Measurements from ENCODE around the gene ADGRD2.

The ADGRD2 gene

DNA sequence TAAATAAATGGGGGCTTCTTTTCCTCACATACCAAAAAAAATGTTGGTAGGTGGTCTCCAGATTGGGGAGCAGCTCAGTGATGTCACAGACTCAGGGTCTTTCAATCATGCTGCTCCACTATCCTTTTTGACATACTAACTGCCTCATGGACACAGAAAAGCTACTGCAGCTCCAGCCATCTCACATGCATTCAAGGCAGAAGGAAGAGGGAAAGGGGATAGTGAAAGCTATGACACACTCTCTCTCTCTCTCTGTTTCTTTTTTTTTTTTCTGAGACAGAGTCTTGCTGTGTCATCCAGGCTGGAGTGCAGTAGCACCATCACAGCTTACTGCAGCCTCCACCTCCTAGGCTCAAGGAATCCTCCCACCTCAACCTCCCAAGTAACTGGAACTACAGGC lies 7.9 kb upstream of the ADGRD2 start:
- Histone ChIP-seq H3K79me2 (ENCODE audit: control insufficient read depth, low read length) (no peaks in the 10 kb centered on the region), H3F3A (ENCODE audit: control insufficient read depth, insufficient read depth) (no peaks in the 10 kb centered on the region), H3K36me3 (ENCODE audit: control insufficient read depth, low read length) (no peaks in the 10 kb centered on the region), H3K9me2 (replicated peaks; ENCODE audit: control insufficient read depth, low read length) (no peaks in the 10 kb centered on the region), H3K4me2 (ENCODE audit: low read length) (no peak overlapping the region), H3K4me3 (ENCODE audit: low read length) (no peak overlapping the region), H3K9me3 (ENCODE audit: control insufficient read depth, insufficient read depth, low read length) (no peaks in the 10 kb centered on the region), H3K4me1 (ENCODE audit: control insufficient read depth, low read length) (no peaks in the 10 kb centered on the region), H3K27me3 (ENCODE audit: control insufficient read depth, low read length) (no peaks in the 10 kb centered on the region), H4K20me1 (ENCODE audit: control insufficient read depth, insufficient read depth, low read depth, low read length) (no peaks in the 10 kb centered on the region), H3K27ac (ENCODE audit: low read depth, low read length) (no peak overlapping the region)
- TF ChIP-seq EZH2phosphoT487 (IDR thresholded peaks at IDR 0.05; ENCODE audit: borderline replicate concordance, low read length) = no peak
- TF ChIP-seq, protein P1, sequence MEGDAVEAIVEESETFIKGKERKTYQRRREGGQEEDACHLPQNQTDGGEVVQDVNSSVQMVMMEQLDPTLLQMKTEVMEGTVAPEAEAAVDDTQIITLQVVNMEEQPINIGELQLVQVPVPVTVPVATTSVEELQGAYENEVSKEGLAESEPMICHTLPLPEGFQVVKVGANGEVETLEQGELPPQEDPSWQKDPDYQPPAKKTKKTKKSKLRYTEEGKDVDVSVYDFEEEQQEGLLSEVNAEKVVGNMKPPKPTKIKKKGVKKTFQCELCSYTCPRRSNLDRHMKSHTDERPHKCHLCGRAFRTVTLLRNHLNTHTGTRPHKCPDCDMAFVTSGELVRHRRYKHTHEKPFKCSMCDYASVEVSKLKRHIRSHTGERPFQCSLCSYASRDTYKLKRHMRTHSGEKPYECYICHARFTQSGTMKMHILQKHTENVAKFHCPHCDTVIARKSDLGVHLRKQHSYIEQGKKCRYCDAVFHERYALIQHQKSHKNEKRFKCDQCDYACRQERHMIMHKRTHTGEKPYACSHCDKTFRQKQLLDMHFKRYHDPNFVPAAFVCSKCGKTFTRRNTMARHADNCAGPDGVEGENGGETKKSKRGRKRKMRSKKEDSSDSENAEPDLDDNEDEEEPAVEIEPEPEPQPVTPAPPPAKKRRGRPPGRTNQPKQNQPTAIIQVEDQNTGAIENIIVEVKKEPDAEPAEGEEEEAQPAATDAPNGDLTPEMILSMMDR (IDR thresholded peaks at IDR 0.05; ENCODE audit: low read depth, low read length, poor library complexity, severe bottlenecking) = no peak

DNA sequence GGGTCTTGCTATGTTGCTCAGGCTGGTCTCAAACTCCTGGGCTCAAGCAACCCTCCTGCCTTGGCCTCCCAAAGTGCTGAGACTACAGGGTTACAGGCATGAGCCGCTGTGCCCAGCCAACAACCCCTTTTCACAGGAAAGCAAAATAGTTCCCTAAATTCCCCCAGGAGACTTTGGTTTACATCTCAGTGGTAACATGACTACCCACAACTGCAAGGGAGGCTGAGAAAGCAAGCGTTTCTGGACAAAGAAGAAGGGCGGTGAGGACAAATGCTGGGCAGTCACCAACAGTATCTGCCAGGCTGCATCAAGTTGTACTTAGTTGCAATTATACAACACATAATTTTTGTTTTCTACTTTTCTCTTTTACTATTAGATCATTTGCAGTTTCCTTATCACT lies 7.4 kb upstream of the ADGRD2 start:
- H3K9me3 ChIP-seq (ENCODE audit: control insufficient read depth, insufficient read depth, low read length) = no peaks in the 10 kb centered on the region
- no peaks in the 10 kb centered on the region for H3K36me3 ChIP-seq (ENCODE audit: control insufficient read depth, low read length)
- no peaks in the 10 kb centered on the region for H3K27me3 ChIP-seq (ENCODE audit: control insufficient read depth, low read length)
- no peaks in the 10 kb centered on the region for H3F3A ChIP-seq (ENCODE audit: control insufficient read depth, insufficient read depth)
- no peak overlapping the region for H3K4me2 ChIP-seq (ENCODE audit: low read length)
- no peaks in the 10 kb centered on the region for H3K79me2 ChIP-seq (ENCODE audit: control insufficient read depth, low read length)
- no peak overlapping the region for H3K27ac ChIP-seq (ENCODE audit: low read depth, low read length)
- no peaks in the 10 kb centered on the region for H3K9me2 ChIP-seq (replicated peaks; ENCODE audit: control insufficient read depth, low read length)
- TF ChIP-seq, protein P1 (IDR thresholded peaks at IDR 0.05; ENCODE audit: low read depth, low read length, poor library complexity, severe bottlenecking) = no peak
- no peak for TF ChIP-seq EZH2phosphoT487 (IDR thresholded peaks at IDR 0.05; ENCODE audit: borderline replicate concordance, low read length)
- no peaks in the 10 kb centered on the region for H3K4me1 ChIP-seq (ENCODE audit: control insufficient read depth, low read length)
- H3K4me3 ChIP-seq (ENCODE audit: low read length) = no peak overlapping the region
- H4K20me1 ChIP-seq (ENCODE audit: control insufficient read depth, insufficient read depth, low read depth, low read length) = no peaks in the 10 kb centered on the region

DNA sequence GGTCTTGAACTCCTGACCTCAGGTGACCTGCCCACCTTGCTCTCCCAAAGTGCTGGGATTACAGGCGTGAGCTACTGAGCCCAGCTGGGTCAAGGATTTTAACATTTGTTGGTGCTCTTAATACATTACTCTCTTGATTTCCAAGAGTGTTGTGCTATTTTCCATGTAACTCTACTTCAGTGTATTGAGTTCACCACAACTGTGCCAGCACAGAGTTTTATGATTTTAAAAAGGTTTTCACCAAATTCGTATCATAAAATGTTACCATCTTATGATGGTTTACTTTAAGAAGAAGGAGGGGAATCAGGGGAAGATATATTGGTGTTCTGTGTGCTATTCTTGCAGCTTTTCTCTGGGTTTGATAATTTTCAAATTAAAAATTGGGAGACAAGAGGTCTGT lies 6.6 kb upstream of the ADGRD2 start:
- Histone ChIP-seq H3F3A (ENCODE audit: control insufficient read depth, insufficient read depth) (no peaks in the 10 kb centered on the region), H4K20me1 (ENCODE audit: control insufficient read depth, insufficient read depth, low read depth, low read length) (no peaks in the 10 kb centered on the region), H3K36me3 (ENCODE audit: control insufficient read depth, low read length) (no peaks in the 10 kb centered on the region), H3K27me3 (ENCODE audit: control insufficient read depth, low read length) (no peaks in the 10 kb centered on the region), H3K4me3 (ENCODE audit: low read length) (no peak overlapping the region), H3K9me2 (replicated peaks; ENCODE audit: control insufficient read depth, low read length) (no peaks in the 10 kb centered on the region), H3K9me3 (ENCODE audit: control insufficient read depth, insufficient read depth, low read length) (no peaks in the 10 kb centered on the region), H3K4me2 (ENCODE audit: low read length) (no peak overlapping the region), H3K4me1 (ENCODE audit: control insufficient read depth, low read length) (no peaks in the 10 kb centered on the region), H3K79me2 (ENCODE audit: control insufficient read depth, low read length) (no peaks in the 10 kb centered on the region), H3K27ac (ENCODE audit: low read depth, low read length) (no peak overlapping the region)
- TF ChIP-seq, protein P1 (IDR thresholded peaks at IDR 0.05; ENCODE audit: low read depth, low read length, poor library complexity, severe bottlenecking) = no peak
- TF ChIP-seq EZH2phosphoT487 (IDR thresholded peaks at IDR 0.05; ENCODE audit: borderline replicate concordance, low read length) = no peak

DNA sequence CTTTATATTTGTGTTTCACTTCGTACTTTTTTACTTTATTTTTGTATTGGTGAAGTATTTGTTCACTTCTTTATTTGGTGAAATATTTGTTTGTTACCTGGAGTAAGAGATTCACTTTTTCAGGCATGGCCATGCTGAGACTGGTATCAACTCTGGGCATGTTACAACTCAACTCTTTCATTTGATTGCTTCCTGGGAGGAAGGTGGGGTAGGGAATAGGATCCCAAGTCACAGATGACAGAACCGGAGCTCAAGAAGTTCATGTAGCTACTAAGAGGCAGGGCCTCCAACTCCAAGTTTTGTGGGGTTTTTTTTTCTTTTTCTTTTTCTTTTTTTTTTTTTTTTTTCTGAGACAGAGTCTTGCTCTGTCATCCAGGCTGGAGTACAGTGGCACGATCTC lies 6.1 kb upstream of the ADGRD2 start:
- no peaks in the 10 kb centered on the region for H3K9me2 ChIP-seq (replicated peaks; ENCODE audit: control insufficient read depth, low read length)
- no peaks in the 10 kb centered on the region for H3F3A ChIP-seq (ENCODE audit: control insufficient read depth, insufficient read depth)
- H3K4me2 ChIP-seq (ENCODE audit: low read length) = no peak overlapping the region
- H3K4me1 ChIP-seq (ENCODE audit: control insufficient read depth, low read length) = no peaks in the 10 kb centered on the region
- no peak overlapping the region for H3K4me3 ChIP-seq (ENCODE audit: low read length)
- H3K9me3 ChIP-seq (ENCODE audit: control insufficient read depth, insufficient read depth, low read length) = no peaks in the 10 kb centered on the region
- H4K20me1 ChIP-seq (ENCODE audit: control insufficient read depth, insufficient read depth, low read depth, low read length) = no peaks in the 10 kb centered on the region
- no peaks in the 10 kb centered on the region for H3K27me3 ChIP-seq (ENCODE audit: control insufficient read depth, low read length)
- H3K36me3 ChIP-seq (ENCODE audit: control insufficient read depth, low read length) = no peaks in the 10 kb centered on the region
- TF ChIP-seq, protein P1 (IDR thresholded peaks at IDR 0.05; ENCODE audit: low read depth, low read length, poor library complexity, severe bottlenecking) = no peak
- TF ChIP-seq EZH2phosphoT487 (IDR thresholded peaks at IDR 0.05; ENCODE audit: borderline replicate concordance, low read length) = no peak
- no peaks in the 10 kb centered on the region for H3K79me2 ChIP-seq (ENCODE audit: control insufficient read depth, low read length)
- no peak overlapping the region for H3K27ac ChIP-seq (ENCODE audit: low read depth, low read length)

Data from DOHH2 (cell line).